ENCODE results near the gene FAM219A.

GRCh38 chr9:34456746-34457145 lies 1.6 kb downstream of the FAM219A start:
- no peak for TF ChIP-seq EZH2 (IDR thresholded peaks at IDR 0.05; ENCODE audit: borderline replicate concordance)
- TF ChIP-seq, protein P1, sequence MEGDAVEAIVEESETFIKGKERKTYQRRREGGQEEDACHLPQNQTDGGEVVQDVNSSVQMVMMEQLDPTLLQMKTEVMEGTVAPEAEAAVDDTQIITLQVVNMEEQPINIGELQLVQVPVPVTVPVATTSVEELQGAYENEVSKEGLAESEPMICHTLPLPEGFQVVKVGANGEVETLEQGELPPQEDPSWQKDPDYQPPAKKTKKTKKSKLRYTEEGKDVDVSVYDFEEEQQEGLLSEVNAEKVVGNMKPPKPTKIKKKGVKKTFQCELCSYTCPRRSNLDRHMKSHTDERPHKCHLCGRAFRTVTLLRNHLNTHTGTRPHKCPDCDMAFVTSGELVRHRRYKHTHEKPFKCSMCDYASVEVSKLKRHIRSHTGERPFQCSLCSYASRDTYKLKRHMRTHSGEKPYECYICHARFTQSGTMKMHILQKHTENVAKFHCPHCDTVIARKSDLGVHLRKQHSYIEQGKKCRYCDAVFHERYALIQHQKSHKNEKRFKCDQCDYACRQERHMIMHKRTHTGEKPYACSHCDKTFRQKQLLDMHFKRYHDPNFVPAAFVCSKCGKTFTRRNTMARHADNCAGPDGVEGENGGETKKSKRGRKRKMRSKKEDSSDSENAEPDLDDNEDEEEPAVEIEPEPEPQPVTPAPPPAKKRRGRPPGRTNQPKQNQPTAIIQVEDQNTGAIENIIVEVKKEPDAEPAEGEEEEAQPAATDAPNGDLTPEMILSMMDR (IDR thresholded peaks at IDR 0.05; ENCODE audit: poor library complexity): no peak

Measured in hepatocyte (in vitro differentiated cells).